ENCODE data around the gene GH1.
A peak's percentile ranks its signal among the peaks of the same experiment; 100 is the strongest.
"Not testable (repeated sequence)": the region's sequence is repeated elsewhere in the genome, so short reads cannot be mapped to it uniquely, and the experiment has no call there.

The GH1 gene

DNA sequence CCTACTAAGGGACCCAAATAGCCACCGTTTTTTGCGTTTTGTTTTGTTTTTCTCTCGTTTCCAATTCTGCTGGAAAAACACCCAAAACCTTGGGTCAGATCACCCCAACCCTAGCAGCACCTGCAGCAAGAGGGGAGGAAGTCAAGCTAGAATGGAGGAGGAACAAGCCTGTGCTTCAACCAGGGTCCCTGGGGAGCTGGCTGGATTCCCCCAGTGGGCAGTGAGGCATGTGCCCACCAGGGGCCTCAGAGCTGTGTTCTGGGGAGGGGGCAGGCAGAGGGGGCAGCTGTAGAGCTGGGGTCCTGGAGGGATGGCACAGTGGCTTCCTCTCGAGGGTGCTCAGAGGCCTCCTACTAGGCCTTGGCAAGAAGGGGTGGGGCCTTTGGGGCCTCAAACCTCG is 7.0 kb upstream of the GH1 start:
- no peak for DNase-seq

DNA sequence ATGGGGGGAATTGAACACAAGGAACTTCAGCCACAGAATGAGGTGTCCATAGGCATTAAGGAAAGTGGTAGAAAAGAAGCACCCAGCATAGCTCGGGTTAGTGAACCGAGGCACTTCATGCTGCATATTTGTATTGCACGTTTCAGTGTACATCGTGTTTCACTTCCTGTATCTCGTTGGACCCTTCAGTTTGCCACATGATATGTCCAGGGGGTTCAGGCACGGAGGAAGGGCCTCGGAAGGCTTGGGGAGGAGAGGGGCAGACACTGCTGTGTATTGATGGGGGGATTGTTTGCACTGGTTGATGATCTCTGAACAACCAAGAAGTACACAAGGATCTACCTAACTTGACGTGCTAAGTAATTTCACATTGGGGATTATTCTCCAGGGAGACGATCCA is 3.8 kb upstream of the GH1 start:
- DNase-seq = not testable (repeated sequence)

DNA sequence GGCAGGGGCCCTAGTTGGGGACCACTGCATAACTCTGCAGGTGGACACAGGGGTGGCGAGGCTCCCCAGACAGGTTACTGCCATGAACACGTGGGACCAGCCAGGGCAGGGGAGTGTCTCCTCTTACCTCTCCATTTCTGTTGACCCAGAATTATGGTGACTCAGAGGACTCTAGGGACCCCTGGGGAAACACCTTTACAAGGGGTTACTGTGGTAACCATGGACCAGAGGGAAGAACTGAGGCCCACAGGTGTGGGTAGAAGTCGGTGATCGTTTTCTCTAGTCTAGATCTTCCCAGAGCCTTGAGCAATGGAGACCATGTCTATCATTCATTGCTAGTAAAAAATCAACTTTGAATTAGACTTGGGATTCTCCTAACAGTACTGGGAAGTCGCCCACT is 2.1 kb upstream of the GH1 start:
- DNase-seq = not testable (repeated sequence)

DNA sequence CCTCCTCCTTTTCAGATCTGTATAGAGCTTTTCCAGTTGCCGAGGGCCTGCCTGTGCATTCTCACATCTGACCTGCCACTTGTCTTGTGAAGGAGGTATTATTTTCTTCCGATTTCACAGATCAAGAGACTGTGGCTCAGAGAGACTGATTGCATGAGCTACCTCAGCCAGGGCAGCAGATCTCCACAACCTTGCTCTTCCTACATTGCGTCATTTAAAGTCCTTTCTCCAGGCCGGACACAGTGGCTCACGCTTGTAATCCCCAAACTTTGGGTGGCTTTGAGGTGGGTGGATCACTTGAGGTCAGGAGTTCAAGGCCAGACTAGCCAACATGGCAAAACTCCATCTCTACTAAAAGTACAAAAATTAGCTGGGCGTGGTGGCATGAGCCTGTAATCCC is 1.4 kb upstream of the GH1 start:
- not testable (repeated sequence) for DNase-seq

DNA sequence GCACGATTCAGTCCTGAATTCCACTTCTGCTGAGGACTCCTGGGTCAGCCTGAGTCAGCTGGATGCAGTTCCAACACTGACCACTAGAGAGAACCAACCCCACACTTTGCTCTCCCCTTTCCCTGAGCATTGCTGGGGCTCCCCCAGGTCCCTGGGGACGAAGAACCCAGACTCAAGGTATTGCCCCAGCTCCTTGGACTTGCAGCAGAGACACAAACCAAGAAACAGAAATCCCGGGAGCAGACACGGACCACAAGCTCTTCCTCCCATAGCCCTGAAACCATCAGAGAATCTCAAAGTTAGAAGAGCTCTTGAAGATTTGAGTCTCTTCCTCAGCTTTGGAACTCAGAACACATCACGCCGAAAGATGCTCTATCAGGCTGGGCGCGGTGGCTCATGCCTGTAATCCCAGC is 678 bp upstream of the GH1 start:
- DNase-seq = peak; percentile 68

DNA sequence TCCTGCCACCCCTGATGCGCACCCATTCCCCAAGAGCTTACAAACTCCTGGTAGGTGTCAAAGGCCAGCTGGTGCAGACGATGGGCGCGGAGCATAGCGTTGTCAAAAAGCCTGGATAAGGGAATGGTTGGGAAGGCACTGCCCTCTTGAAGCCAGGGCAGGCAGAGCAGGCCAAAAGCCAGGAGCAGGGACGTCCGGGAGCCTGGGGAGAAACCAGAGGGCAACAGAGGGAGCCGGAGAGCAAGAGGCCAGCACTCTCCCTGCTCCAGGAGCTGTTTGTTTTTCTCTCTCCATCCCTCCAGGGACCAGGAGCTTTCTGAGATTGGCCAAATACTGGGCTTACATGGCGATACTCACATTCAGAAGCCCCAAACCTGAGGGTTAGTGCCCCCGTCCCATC is 334 bp downstream of the GH1 start:
- no peak for DNase-seq

DNA sequence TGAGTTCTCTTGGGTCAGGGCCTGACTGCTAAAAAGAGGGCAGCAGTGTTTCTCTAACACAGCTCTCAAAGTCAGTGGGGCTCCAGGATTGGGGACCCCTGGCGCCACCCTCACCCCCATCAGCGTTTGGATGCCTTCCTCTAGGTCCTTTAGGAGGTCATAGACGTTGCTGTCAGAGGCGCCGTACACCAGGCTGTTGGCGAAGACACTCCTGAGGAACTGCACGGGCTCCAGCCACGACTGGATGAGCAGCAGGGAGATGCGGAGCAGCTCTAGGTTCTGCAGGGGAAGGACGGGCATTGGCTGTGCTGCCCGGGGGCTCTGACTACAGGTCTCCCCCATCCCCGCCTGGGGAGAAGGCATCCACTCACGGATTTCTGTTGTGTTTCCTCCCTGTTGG is 993 bp downstream of the GH1 start:
- no peak for DNase-seq

DNA sequence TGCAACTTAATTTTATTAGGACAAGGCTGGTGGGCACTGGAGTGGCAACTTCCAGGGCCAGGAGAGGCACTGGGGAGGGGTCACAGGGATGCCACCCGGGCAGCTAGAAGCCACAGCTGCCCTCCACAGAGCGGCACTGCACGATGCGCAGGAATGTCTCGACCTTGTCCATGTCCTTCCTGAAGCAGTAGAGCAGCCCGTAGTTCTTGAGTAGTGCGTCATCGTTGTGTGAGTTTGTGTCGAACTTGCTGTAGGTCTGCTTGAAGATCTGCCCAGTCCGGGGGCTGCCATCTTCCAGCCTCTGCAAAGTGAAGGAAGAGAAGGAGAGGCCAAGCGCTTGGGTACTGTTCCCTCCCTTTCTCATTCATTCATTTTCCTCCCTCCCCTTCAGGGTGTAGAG is 1.4 kb downstream of the GH1 start:
- not testable (repeated sequence) for DNase-seq

DNA sequence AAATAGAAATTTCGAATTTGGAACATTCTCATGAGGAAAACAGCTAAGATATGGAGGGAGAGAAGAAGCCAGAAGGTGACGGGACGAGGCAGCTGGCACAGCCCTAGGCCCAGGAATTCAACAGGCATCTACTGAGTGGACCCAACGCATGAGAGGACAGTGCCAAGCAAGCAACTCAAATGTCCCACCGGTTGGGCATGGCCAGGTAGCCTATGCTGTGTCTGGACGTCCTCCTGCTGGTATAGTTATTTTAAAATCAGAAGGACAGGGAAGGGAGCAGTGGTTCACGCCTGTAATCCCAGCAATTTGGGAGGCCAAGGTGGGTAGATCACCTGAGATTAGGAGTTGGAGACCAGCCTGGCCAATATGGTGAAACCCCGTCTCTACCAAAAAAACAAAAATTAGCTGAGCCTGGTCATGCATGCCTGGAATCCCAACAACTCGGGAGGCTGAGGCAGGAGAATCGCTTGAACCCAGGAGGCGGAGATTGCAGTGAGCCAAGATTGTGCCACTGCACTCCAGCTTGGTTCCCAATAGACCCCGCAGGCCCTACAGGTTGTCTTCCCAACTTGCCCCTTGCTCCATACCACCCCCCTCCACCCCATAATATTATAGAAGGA is 2.0 kb downstream of the GH1 start:
- no peak for DNase-seq

DNA sequence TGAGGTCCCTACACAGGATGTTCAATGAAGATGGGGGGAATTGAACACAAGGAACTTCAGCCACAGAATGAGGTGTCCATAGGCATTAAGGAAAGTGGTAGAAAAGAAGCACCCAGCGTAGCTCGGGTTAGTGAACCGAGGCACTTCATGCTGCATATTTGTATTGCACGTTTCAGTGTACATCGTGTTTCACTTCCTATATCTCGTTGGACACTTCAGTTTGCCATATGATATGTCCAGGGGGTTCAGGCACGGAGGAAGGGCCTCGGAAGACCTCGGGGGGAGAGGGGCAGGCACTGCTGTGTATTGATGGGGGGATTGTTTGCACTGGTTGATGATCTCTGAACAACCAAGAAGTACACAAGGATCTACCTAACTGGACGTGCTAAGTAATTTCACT is 2.9 kb downstream of the GH1 start:
- not testable (repeated sequence) for DNase-seq

DNA sequence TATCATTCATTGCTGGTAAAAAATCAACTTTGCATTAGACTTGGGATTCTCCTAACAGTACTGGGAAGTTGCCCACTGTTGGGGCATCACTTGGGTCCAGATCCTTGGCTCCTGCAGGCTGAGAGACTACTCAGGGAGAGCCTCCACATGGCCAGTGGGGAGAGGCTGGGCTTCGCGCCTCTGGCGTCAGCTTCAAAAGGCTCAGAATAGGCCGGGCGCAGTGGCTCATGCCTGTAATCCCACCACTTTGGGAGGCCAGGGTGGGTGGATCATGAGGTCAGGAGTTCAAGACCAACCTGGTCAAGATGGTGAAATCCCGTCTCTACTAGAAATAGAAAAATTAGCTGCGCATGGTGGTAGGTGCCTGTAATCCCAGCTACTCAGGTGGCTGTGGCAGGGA is 4.2 kb downstream of the GH1 start:
- no peak for DNase-seq

DNA sequence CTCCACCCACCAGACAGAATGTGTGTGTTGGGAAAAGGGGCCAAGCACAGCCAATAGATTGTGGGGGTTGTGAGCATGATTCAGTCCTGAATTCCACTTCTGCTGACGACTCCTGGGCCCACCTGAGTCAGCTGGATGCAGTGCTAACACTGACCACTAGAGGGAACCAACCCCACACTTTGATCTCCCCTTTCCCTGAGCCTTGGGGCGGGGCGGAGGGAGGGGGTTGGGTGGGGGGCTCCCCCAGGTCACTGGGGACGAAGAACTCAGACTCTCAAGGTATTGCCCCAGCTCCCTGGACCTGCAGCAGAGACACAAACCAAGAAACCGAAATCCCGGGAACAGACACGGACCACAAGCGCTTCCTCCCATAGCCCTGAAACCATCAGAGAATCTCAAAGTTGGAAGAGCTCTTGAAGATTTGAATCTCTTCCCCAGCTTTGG is 7.0 kb downstream of the GH1 start:
- DNase-seq = peak; percentile 63

DNA sequence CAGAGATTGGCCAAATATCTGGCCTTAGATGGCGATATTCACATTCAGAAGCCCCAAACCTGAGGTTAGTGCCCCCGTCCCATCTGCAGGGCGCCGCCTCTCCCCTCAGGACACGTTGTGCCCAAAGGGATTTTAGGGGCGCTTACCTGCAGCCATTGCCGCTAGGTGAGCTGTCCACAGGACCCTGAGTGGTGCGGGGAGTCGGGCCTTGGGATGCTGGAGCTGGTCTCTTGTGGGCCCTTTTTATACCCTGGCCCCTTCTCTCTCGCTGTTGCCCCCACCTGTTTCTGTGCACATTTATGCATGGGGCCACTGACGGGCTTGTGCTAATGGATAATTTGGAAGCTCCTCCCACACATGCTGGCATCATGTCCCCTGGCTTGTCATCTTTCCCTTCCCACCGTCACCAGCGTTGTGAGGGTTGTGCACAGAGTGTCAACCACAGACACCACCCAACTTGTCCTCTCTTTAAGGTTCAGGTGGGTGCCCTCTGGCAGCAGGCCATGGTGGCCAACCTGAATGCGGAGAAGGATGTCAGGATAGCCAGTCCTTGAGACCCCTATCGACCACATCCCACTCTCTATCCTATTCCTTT is 7.5 kb downstream of the GH1 start, which contains the start of gene CSHL1:
TSS of gene CSHL1 (minus strand) at position 218 of the 595 bp plus-strand sequence. CDS start at position 156, 62 bp downstream.
- no peak for DNase-seq

DNA sequence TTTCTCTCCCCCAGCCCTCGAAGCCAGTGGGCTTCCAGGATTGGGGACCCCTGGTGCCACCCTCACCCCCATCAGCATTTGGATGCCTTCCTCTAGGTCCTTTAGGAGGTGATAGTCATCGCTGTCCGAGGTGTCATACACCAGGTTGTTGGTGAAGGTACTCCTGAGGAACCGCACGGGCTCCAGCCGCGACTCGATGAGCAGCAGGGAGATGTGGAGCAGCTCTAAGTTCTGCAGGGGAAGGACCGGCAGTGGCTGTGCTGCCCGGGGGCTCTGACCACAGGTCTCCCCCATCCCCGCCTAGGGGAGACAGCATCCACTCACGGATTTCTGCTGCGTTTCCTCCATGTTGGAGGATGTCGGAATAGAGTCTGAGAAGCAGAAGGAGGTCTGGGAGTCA is 8.5 kb downstream of the GH1 start:
- no peak for DNase-seq

DNA sequence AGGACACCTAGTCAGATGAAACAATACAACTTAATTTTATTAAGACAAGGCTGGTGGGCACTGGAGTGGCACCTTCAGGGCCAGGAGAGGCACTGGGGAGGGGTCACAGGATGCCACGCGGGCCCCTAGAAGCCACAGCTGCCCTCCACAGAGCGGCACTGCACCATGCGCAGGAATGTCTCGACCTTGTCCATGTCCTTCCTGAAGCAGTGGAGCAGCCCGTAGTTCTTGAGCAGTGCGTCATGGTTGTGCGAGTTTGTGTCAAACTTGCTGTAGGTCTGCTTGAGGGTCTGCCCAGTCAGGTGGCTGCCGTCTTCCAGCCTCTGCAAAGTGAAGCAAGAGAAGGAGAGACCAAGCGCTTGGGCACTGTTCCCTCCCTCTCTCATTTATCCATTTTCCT is 9.1 kb downstream of the GH1 start:
- not testable (repeated sequence) for DNase-seq

DNA sequence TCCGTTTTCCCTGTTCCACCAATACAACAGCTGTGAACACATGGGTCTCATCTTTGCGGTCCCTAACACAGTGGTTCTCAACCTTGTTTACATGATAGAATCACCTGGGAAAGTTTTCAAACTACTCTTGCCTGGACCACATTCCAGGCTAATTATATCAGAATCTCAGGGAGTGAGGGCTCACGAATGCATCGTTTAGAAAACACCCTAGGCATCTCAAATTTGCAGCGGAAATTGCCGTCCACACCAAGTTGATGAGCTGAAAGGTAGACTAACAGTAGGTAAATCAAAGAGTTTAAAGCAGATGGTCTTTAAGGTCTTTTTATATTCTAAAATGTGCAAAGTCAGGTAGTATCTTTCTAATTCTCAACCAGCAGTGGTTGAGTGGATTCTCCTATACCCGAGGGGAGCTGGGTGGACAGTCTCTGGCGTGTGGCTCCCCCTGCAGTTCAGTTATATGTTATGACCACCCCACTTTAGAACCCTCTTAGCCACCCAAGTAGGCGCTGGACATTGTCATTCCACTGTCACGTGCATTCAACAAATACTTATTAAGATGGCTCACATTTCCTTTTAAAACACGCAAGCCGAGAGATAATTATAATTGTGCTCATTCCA is 11.4 kb downstream of the GH1 start:
- not testable (repeated sequence) for DNase-seq

DNA sequence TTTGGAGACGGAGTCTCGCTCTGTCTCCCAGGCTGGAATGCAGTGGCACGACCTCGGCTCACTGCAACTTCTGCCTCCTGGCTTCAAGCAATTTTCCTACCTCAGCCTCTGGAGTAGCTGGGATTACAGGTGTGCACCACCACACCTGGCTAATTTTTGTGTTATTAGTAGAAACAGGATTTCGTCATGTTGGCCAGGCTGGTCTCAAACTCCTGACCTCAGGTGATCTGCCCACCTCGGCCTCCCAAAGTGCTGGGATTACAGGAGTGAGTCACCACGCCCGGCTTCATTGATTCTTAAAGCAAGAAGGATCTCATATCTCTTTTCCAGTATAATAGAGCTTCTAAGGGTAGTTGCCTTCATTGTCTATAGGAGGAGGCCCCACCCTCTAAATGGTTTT is 13.8 kb downstream of the GH1 start:
- DNase-seq = not testable (repeated sequence)

DNA sequence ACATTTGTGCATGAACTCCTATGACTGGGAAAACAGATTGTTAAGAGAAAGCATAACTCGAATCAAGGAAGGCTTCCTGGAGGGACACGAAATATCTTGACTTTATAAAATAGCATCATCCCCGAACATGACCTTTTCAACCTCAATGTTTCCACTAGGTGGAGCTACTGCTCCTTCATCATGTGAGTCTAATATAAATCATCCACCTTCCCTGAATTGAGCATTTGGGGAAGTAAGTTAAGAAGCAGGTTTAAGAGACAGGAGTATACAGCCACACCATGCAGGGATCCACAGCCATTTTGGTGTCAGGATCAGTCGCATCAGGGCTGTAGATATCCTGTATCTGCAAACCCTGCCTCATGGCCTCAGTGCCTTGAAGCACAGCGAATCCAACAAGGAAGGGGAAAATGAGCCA is 14.8 kb downstream of the GH1 start:
- DNase-seq = not testable (repeated sequence)

DNA sequence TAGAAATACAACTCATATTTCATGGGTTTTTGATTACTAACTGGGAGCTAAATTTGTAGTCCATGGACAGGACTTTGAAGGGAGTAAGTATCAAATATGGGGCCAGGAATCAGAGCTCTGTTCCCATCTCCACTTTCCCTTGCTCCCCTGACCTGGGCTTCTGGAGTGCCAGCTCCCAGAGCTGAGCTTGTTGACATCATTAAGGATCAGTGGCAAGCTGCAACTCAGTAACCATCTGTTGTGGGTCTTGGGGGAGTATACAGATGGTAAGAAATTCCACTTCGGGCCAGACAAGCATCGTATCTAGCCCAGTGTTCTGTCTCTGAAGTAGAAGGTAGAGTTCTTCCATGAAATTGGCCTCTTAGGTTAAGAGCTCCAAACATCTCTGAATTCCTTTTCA is 16.7 kb downstream of the GH1 start:
- DNase-seq = not testable (repeated sequence)

DNA sequence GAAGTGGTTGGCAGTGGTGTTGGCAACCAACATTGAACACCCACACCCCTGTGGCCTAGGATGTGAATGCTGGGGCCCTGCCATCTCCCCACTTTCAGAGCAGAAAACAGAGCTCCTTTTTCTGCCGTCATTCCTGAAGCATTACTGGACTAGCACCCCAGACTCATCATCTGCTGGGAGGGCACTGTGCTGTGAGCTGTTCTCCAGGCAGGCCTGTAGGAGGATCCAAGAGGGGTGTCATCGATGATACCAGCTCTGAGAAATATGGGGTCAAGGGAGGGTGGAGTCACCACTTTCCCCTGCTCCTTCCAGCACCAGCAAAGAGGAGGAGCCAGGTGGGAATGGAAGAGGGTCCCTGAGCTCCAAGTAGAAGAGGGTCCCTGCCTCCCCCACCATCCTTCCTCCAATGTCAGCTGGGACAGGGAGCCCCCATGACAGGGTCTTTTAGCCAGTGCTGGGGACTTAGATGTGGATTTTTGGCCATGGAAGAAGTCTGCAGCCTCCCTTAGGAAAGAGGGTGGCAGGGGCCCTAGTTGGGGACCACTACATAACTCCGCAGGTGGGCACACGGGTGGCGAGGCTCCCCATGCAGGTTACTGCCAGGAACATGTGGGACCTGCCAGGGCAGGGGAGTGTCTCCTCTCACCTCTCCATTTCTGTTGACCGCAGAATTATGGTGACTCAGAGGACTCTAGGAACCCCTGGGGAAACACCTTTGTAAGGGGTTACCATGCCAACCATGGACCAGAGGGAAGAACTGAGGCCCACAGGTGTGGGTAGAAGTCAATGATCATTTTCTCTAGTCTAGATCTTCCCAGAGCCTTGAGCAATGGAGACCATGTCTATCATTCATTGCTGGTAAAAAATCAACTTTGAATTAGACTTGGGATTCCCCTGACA is 19.5 kb downstream of the GH1 start:
- DNase-seq = not testable (repeated sequence)

DNA sequence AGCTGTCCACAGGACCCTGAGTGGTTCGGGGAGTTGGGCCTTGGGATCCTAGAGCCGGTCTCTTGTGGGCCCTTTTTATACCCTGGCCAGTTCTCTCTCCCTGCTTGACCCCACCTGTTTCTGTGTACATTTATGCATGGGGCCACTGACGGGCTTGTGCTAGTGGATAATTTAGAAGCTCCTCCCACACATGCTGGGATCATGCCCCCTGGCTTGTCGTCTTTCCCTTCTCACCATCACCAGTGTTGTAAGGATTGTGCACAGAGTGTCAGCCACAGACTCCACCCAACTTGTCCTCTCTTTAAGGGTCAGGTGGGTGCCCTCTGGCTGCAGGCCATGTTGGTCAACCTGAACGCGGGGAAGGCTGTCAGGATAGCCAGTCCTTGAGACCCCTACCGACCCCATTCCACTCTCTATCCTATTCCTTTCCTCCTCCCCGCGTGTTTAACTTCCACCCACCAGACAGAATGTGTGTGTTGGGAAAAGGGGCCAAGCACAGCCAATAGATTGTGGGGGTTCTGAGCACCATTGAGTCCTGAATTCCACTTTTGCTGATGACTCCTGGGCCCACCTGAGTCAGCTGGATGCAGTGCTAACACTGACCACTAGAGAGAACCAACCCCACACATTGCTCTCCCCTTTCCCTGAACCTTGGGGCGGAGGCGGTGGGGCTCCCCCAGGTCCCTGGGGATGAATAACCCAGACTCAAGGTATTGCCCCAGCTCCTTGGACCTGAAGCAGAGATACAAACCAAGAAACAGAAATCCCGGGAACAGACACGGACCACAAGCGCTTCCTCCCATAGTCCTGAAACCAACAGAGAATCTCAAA is 21.9 kb downstream of the GH1 start, which contains the start of gene CSH1:
TSS of gene CSH1 (minus strand) at position 51 of the 831 bp plus-strand sequence. CDS start 63 bp downstream, outside the sequence.
- DNase-seq = not testable (repeated sequence)

DNA sequence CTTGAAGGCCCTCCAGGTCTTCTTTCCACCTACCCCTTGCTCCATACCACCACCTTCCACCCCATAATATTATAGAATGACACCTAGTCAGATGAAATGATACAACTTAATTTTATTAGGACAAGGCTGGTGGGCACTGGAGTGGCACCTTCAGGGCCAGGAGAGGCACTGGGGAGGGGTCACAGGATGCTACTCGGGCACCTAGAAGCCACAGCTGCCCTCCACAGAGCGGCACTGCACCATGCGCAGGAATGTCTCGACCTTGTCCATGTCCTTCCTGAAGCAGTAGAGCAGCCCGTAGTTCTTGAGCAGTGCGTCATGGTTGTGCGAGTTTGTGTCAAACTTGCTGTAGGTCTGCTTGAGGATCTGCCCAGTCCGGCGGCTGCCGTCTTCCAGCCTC is 23.8 kb downstream of the GH1 start:
- DNase-seq = not testable (repeated sequence)

Data from activated naive CD4-positive, alpha-beta T cell treated with anti-CD3 and anti-CD28 coated beads, Interleukin-2, amount 50 U/mL, for 16 hours (primary cell).